Erythroblast (primary cell): ENCODE results near the gene ADORA2B.
"Not testable (repeated sequence)": the region's sequence is repeated elsewhere in the genome, so short reads cannot be mapped to it uniquely, and the experiment has no call there.

Source experiments
- GATA1 ChIP-seq: IDR thresholded peaks from 2 replicates; pipeline ENCODE4 v1.6.1; 2011; ENCODE audit warnings: low read depth, mild to moderate bottlenecking, control low read depth, low read length, moderate library complexity
- POLR2A ChIP-seq: IDR thresholded peaks from 2 replicates; pipeline ENCODE4 v1.6.1; 2011; ENCODE audit warnings: mild to moderate bottlenecking, low read length

- not testable (repeated sequence) for TF ChIP-seq GATA1, POLR2A
Observed at GRCh38 chr17:15911701-15912100, 33.2 kb upstream of the ADORA2B start.
